GM12865 (cell line): ENCODE data around the gene LMAN1L.

Experiments used
- DNase-seq: peaks from one replicate; pipeline ENCODE4 v3.0.0; 2010; ENCODE audit warnings: low read depth
- H3K4me3 ChIP-seq: 2 replicates; pipeline ENCODE4 v1.5.1; 2011; ENCODE audit warnings: mild to moderate bottlenecking, low read depth, low read length, control low read depth
- TF ChIP-seq, protein P1 (sequence below): IDR thresholded peaks from 2 replicates; pipeline ENCODE4 v1.5.1; 2011; ENCODE audit warnings: low read length, control low read depth, low read depth, inconsistent platforms; ENCODE audit not compliant: insufficient read depth; ENCODE audit errors: missing control alignments

Gene LMAN1L

DNA sequence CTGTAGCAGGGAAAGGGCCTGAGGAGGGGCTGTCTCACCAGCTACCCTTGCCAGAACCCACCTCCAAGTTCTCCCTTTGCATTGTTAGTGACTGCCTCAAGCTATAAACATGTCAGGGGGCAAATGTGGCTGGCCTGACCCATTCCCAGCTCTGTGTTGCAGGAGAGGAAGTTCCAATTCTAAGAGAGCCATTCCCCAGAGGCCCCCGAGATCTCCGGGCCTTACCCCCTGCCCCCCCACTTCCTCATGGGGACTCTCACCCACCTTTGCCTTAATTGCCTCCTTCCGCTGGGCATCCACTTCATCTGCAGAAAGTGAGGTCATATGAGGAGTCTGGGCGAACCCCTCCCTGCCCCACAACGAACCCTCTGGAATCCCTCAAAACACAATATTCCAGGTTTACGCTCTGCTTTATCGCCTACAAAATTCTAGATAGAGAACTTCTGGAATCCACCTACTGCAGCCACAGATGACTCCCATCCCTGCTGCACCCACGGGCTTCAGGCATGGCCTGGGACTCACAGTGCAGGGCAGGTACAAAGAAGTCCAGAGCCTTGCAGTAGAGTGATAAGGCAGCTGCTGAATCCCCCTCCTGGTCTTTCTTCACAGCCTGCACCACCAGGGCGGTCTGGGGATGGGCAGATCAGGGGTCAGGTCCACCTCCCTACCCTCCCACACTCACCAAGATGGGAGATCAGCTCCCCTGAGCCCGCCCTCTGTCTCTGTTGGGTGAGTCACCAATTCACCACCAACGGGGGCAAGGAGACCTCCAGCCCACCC lies 26.3 kb downstream of the LMAN1L start:
- DNase-seq: no peak
- TF ChIP-seq, protein P1, sequence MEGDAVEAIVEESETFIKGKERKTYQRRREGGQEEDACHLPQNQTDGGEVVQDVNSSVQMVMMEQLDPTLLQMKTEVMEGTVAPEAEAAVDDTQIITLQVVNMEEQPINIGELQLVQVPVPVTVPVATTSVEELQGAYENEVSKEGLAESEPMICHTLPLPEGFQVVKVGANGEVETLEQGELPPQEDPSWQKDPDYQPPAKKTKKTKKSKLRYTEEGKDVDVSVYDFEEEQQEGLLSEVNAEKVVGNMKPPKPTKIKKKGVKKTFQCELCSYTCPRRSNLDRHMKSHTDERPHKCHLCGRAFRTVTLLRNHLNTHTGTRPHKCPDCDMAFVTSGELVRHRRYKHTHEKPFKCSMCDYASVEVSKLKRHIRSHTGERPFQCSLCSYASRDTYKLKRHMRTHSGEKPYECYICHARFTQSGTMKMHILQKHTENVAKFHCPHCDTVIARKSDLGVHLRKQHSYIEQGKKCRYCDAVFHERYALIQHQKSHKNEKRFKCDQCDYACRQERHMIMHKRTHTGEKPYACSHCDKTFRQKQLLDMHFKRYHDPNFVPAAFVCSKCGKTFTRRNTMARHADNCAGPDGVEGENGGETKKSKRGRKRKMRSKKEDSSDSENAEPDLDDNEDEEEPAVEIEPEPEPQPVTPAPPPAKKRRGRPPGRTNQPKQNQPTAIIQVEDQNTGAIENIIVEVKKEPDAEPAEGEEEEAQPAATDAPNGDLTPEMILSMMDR: no peak
- no peak overlapping the region for H3K4me3 ChIP-seq

- no peak for DNase-seq
- TF ChIP-seq, protein P1: no peak
- H3K4me3 ChIP-seq: no peak overlapping the region
Observed at GRCh38 chr15:74839526-74840395, 27.1 kb downstream of the LMAN1L start.

GRCh38 chr15:74840851-74841775 lies 28.5 kb downstream of the LMAN1L start:
- H3K4me3 ChIP-seq: no peak overlapping the region
- TF ChIP-seq, protein P1: no peak
- no peak for DNase-seq

- TF ChIP-seq, protein P1: no peak
- H3K4me3 ChIP-seq: peak overlapping the region; percentile 93
- DNase-seq: no peak
Observed at GRCh38 chr15:74841891-74842373, 29.3 kb downstream of the LMAN1L start.

DNA sequence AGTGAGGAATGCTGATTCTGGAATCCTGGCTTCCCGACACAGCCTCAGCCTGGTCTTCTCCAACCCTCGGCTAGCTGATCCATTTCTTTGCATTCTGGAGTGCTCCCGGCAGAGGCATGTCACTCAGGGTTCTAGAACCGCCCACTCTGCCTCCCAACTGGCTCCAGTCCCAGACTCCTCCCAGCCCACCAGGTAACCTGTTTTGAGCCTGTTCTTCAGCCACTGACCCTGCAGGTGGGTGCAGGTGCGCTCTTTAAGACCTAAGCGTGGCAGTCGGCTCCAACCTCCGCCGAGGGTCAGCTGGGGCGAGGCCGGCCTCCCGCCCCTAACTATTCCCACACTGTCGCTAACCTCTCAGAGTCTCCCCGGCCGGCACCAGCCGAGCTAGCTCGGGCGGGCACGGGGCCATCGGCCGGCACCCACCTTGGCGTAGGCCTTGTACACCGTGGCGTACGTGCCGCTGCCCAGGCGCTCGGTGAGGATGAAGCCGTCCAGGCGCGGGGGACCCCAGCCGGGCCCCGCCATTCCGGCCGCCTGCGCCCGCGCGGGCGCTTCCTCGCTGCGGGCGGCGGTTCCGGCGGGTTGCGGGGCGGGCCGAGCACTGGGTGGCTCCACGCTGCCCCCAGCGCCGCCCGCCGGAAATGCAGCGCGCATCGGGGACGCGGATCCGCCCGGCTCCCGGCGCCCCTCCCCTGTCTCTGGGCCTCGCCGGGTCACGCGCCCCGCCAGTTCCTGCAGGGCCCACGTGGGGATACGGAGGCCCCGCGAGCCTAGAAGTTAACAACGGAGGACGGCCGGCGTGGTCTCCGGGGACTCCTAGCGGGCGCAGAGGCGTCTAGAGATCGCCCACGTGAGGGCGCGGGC lies 30.2 kb downstream of the LMAN1L start, which contains the start of gene ULK3:
TSS of gene ULK3 (minus strand) at position 576 of the 864 bp plus-strand sequence. CDS start at position 525, 51 bp downstream.
- TF ChIP-seq, protein P1: peak; percentile 69
- peak within 1 kb of the TSS; percentile 93 for H3K4me3 ChIP-seq
- peak; percentile 94 for DNase-seq
